ENCODE measurements around the gene ARHGAP9. TPM values are rescaled to one million over a fixed set of nuclear protein-coding genes. Genes with fewer than 3 reads are reported as not detected.
"Not testable (repeated sequence)": the region's sequence is repeated elsewhere in the genome, so short reads cannot be mapped to it uniquely, and the experiment has no call there.

The ARHGAP9 gene
- total RNA-seq, 4 donors from 2014 or later: 5.4 to 7.4 (median 5.9) TPM

- Histone ChIP-seq H3K4me3 (no peak overlapping the region), H3K27ac (no peak overlapping the region), H3K36me3 (peaks cover 90% of the 10 kb centered on the region), H3K4me1 (no peaks in the 10 kb centered on the region), H3K27me3 (no peaks in the 10 kb centered on the region), H3K9me3 (no peaks in the 10 kb centered on the region)
- no peak for DNase-seq (ENCODE audit: low spot score in 2 of 2)
- 92% methylated on average over 11 of the region's 11 CpGs for WGBS
- no peak for TF ChIP-seq CTCF (IDR thresholded peaks at IDR 0.05)
- no peak for TF ChIP-seq POLR2AphosphoS5 (IDR thresholded peaks at IDR 0.05)
- TF ChIP-seq EP300 (IDR thresholded peaks at IDR 0.05): no peak
These were observed 20.5 kb upstream of the ARHGAP9 start for GRCh38 chr12:57500213-57500612.

- Histone ChIP-seq H3K36me3 (peaks cover 78% of the 10 kb centered on the region), H3K27me3 (no peaks in the 10 kb centered on the region), H3K9me3 (no peaks in the 10 kb centered on the region), H3K27ac (no peak overlapping the region), H3K4me1 (no peaks in the 10 kb centered on the region), H3K4me3 (no peak overlapping the region)
- DNase-seq (ENCODE audit: low spot score in 2 of 2): no peak
- WGBS: 93% methylated on average over 4 of the region's 4 CpGs
- TF ChIP-seq POLR2AphosphoS5 (IDR thresholded peaks at IDR 0.05): no peak
These were observed 18.9 kb upstream of the ARHGAP9 start for GRCh38 chr12:57498571-57498970.

- Histone ChIP-seq H3K36me3 (peaks cover 74% of the 10 kb centered on the region), H3K9me3 (no peaks in the 10 kb centered on the region), H3K27me3 (no peaks in the 10 kb centered on the region), H3K4me1 (no peaks in the 10 kb centered on the region), H3K4me3 (no peak overlapping the region), H3K27ac (no peak overlapping the region)
- WGBS: 79% methylated on average over 9 of the region's 9 CpGs
- DNase-seq (ENCODE audit: low spot score in 2 of 2): no peak
- no peak for TF ChIP-seq EP300 (IDR thresholded peaks at IDR 0.05)
- no peak for TF ChIP-seq CTCF (IDR thresholded peaks at IDR 0.05)
- TF ChIP-seq POLR2A (IDR thresholded peaks at IDR 0.05): no peak
- TF ChIP-seq POLR2AphosphoS5 (IDR thresholded peaks at IDR 0.05): no peak
These were observed 18.5 kb upstream of the ARHGAP9 start for GRCh38 chr12:57498132-57498502.

- Histone ChIP-seq H3K9me3 (no peaks in the 10 kb centered on the region), H3K27me3 (no peaks in the 10 kb centered on the region), H3K4me1 (no peaks in the 10 kb centered on the region), H3K36me3 (peaks cover 72% of the 10 kb centered on the region), H3K4me3 (no peak overlapping the region), H3K27ac (no peak overlapping the region)
- WGBS: 88% methylated on average over 12 of the region's 12 CpGs
- no peak for TF ChIP-seq CTCF (IDR thresholded peaks at IDR 0.05)
- no peak for TF ChIP-seq EP300 (IDR thresholded peaks at IDR 0.05)
- TF ChIP-seq POLR2A (IDR thresholded peaks at IDR 0.05): no peak
- TF ChIP-seq POLR2AphosphoS5 (IDR thresholded peaks at IDR 0.05): no peak
- DNase-seq (ENCODE audit: low spot score in 2 of 2): no peak
These were observed 17.8 kb upstream of the ARHGAP9 start for GRCh38 chr12:57497223-57498131.

GRCh38 chr12:57496822-57497221, 17.2 kb upstream of the ARHGAP9 start:
- DNase-seq (ENCODE audit: low spot score in 2 of 2): no peak
- no peak overlapping the region for H3K27ac ChIP-seq
- no peak overlapping the region for H3K4me3 ChIP-seq
- H3K27me3 ChIP-seq: no peaks in the 10 kb centered on the region
- H3K9me3 ChIP-seq: no peaks in the 10 kb centered on the region
- H3K4me1 ChIP-seq: no peaks in the 10 kb centered on the region
- TF ChIP-seq POLR2A (IDR thresholded peaks at IDR 0.05) (no peak), POLR2AphosphoS5 (IDR thresholded peaks at IDR 0.05) (no peak), CTCF (IDR thresholded peaks at IDR 0.05) (no peak), EP300 (IDR thresholded peaks at IDR 0.05) (no peak)
- H3K36me3 ChIP-seq: peaks cover 73% of the 10 kb centered on the region

- 88% methylated on average over 32 of the region's 48 CpGs for WGBS
- H3K27ac ChIP-seq; H3K27me3 ChIP-seq; H3K9me3 ChIP-seq; H3K4me1 ChIP-seq; DNase-seq (ENCODE audit: low spot score in 2 of 2); H3K4me3 ChIP-seq: not testable (repeated sequence)
- H3K36me3 ChIP-seq: peaks cover 73% of the 10 kb centered on the region
These were observed 15.5 kb upstream of the ARHGAP9 start for GRCh38 chr12:57495051-57495701.

All from suprapubic skin (tissue), 4 donors.